ENCODE results near the gene HDAC4.

HDAC4 gene

GRCh38 chr2:239202343-239202742 lies 198.5 kb downstream of the HDAC4 start:
- in situ Hi-C loops (cut with HindIII; ENCODE audit: low pct_ligation_motif_present, low pct_unique_long_range_greater_than_20kb, low sequenced_read_pairs): no loop called here
- DNase-seq: no peak

- in situ Hi-C loops (cut with HindIII; ENCODE audit: low pct_ligation_motif_present, low pct_unique_long_range_greater_than_20kb, low sequenced_read_pairs): no loop called here
These were observed 198.9 kb downstream of the HDAC4 start for GRCh38 chr2:239201884-239202283.

GRCh38 chr2:239201531-239201876 lies 199.3 kb downstream of the HDAC4 start:
- DNase-seq: no peak
- in situ Hi-C loops (cut with HindIII; ENCODE audit: low pct_ligation_motif_present, low pct_unique_long_range_greater_than_20kb, low sequenced_read_pairs): no loop called here

More at GRCh38 chr2:239201884-239202283, 198.9 kb downstream of the HDAC4 start:
- DNase-seq: no peak

GRCh38 chr2:239200646-239201530 lies 199.9 kb downstream of the HDAC4 start:
- in situ Hi-C loops (cut with HindIII; ENCODE audit: low pct_ligation_motif_present, low pct_unique_long_range_greater_than_20kb, low sequenced_read_pairs): no loop called here

GRCh38 chr2:239199041-239199768 lies 201.6 kb downstream of the HDAC4 start:
- in situ Hi-C loops (cut with HindIII; ENCODE audit: low pct_ligation_motif_present, low pct_unique_long_range_greater_than_20kb, low sequenced_read_pairs): no loop called here
- no peak for DNase-seq

More at GRCh38 chr2:239200646-239201530, 199.9 kb downstream of the HDAC4 start:
- no peak for DNase-seq

GRCh38 chr2:239198221-239198620 lies 202.6 kb downstream of the HDAC4 start:
- DNase-seq: no peak
- in situ Hi-C loops (cut with HindIII; ENCODE audit: low pct_ligation_motif_present, low pct_unique_long_range_greater_than_20kb, low sequenced_read_pairs): no loop called here

GRCh38 chr2:239197146-239197545 lies 203.7 kb downstream of the HDAC4 start:
- no peak for DNase-seq
- in situ Hi-C loops (cut with HindIII; ENCODE audit: low pct_ligation_motif_present, low pct_unique_long_range_greater_than_20kb, low sequenced_read_pairs): no loop called here

- no peak for DNase-seq
- in situ Hi-C loops (cut with HindIII; ENCODE audit: low pct_ligation_motif_present, low pct_unique_long_range_greater_than_20kb, low sequenced_read_pairs): no loop called here
These were observed 204.3 kb downstream of the HDAC4 start for GRCh38 chr2:239196474-239197021.

- in situ Hi-C loops (cut with HindIII; ENCODE audit: low pct_ligation_motif_present, low pct_unique_long_range_greater_than_20kb, low sequenced_read_pairs): no loop called here
- DNase-seq: no peak
These were observed 204.8 kb downstream of the HDAC4 start for GRCh38 chr2:239195992-239196391.

GRCh38 chr2:239195318-239195871 lies 205.4 kb downstream of the HDAC4 start:
- in situ Hi-C loops (cut with HindIII; ENCODE audit: low pct_ligation_motif_present, low pct_unique_long_range_greater_than_20kb, low sequenced_read_pairs): no loop called here

GRCh38 chr2:239194731-239195317 lies 206.0 kb downstream of the HDAC4 start:
- in situ Hi-C loops (cut with HindIII; ENCODE audit: low pct_ligation_motif_present, low pct_unique_long_range_greater_than_20kb, low sequenced_read_pairs): no loop called here
- DNase-seq: no peak

More at GRCh38 chr2:239195318-239195871, 205.4 kb downstream of the HDAC4 start:
- DNase-seq: no peak

- DNase-seq: peak; percentile 7
- in situ Hi-C loops (cut with HindIII; ENCODE audit: low pct_ligation_motif_present, low pct_unique_long_range_greater_than_20kb, low sequenced_read_pairs): no loop called here
These were observed 206.7 kb downstream of the HDAC4 start for GRCh38 chr2:239193925-239194677.

GRCh38 chr2:239193401-239193811 lies 207.4 kb downstream of the HDAC4 start:
- in situ Hi-C loops (cut with HindIII; ENCODE audit: low pct_ligation_motif_present, low pct_unique_long_range_greater_than_20kb, low sequenced_read_pairs): no loop called here

GRCh38 chr2:239192975-239193374 lies 207.8 kb downstream of the HDAC4 start:
- DNase-seq: no peak
- in situ Hi-C loops (cut with HindIII; ENCODE audit: low pct_ligation_motif_present, low pct_unique_long_range_greater_than_20kb, low sequenced_read_pairs): no loop called here

More at GRCh38 chr2:239193401-239193811, 207.4 kb downstream of the HDAC4 start:
- no peak for DNase-seq

- DNase-seq: no peak
- in situ Hi-C loops (cut with HindIII; ENCODE audit: low pct_ligation_motif_present, low pct_unique_long_range_greater_than_20kb, low sequenced_read_pairs): no loop called here
These were observed 208.4 kb downstream of the HDAC4 start for GRCh38 chr2:239192456-239192855.

GRCh38 chr2:239190921-239191885 lies 209.6 kb downstream of the HDAC4 start:
- DNase-seq: no peak
- in situ Hi-C loops (cut with HindIII; ENCODE audit: low pct_ligation_motif_present, low pct_unique_long_range_greater_than_20kb, low sequenced_read_pairs): no loop called here

- DNase-seq: no peak
- in situ Hi-C loops (cut with HindIII; ENCODE audit: low pct_ligation_motif_present, low pct_unique_long_range_greater_than_20kb, low sequenced_read_pairs): no loop called here
These were observed 210.5 kb downstream of the HDAC4 start for GRCh38 chr2:239190361-239190760.
